ENCODE measurements around the gene NPC1L1.

The NPC1L1 gene

GRCh38 chr7:44470628-44471245 is 70.4 kb downstream of the NPC1L1 start:
- H3K4me3 ChIP-seq (ENCODE audit: low read depth, low read length), result no peak overlapping the region
- TF ChIP-seq, protein P1, sequence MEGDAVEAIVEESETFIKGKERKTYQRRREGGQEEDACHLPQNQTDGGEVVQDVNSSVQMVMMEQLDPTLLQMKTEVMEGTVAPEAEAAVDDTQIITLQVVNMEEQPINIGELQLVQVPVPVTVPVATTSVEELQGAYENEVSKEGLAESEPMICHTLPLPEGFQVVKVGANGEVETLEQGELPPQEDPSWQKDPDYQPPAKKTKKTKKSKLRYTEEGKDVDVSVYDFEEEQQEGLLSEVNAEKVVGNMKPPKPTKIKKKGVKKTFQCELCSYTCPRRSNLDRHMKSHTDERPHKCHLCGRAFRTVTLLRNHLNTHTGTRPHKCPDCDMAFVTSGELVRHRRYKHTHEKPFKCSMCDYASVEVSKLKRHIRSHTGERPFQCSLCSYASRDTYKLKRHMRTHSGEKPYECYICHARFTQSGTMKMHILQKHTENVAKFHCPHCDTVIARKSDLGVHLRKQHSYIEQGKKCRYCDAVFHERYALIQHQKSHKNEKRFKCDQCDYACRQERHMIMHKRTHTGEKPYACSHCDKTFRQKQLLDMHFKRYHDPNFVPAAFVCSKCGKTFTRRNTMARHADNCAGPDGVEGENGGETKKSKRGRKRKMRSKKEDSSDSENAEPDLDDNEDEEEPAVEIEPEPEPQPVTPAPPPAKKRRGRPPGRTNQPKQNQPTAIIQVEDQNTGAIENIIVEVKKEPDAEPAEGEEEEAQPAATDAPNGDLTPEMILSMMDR (IDR thresholded peaks at IDR 0.05; ENCODE audit: control insufficient read depth, extremely low read depth, insufficient read depth), result no peak
- DNase-seq (ENCODE audit: low read depth), result no peak

DNA sequence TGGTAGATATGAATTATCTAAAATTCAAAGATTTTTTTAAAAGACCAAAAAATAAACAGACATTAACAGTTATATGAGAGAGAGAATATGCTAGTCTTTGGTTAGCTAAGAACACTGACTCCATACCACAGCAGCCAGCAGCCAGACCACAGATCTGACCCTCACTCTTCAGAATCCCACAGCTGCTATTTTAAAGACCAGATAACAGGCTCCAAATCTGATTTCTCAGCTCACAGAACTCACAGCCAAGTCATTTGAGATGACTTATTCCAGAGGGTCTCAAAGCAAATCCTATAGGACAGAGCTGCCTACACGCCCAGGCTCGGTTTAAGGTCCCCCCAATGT is 71.0 kb downstream of the NPC1L1 start:
- H3K4me3 ChIP-seq (ENCODE audit: low read depth, low read length), result no peak overlapping the region
- TF ChIP-seq, protein P1 (IDR thresholded peaks at IDR 0.05; ENCODE audit: control insufficient read depth, extremely low read depth, insufficient read depth), result no peak
- no peak for DNase-seq (ENCODE audit: low read depth)

DNA sequence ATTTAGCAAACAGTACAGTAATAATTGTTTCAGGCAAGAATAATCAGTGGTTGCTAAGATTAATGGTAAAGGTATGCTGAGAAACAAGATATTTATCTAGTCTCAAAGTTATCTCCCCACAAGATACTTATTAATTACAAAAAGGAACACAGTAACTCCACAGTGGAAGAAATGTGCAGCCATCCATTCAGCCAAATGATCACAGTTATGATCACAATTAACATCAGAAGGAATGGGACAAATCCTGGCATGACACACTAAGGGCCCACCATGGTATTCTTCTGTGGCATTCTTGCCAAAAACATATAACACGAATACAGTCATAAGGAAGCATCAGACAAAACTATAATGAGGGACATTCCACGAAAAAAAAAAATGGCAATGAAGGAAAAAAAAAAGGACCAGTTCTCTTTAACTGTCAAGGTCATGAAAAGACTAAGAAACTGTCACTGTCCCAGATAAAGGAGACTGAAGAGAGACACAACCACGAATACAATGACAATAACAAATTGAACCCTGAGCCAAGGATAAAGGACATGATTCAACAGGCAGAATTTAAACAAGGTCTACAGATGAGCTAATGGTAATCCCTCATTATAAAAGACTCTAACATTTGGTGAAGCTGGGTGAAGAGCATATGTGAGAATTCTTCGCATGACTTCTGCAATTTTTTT is 71.5 kb downstream of the NPC1L1 start:
- no peak for DNase-seq (ENCODE audit: low read depth)
- TF ChIP-seq, protein P1 (IDR thresholded peaks at IDR 0.05; ENCODE audit: control insufficient read depth, extremely low read depth, insufficient read depth), result no peak
- H3K4me3 ChIP-seq (ENCODE audit: low read depth, low read length), result no peak overlapping the region

- TF ChIP-seq, protein P1 (IDR thresholded peaks at IDR 0.05; ENCODE audit: control insufficient read depth, extremely low read depth, insufficient read depth), result no peak
- no peak overlapping the region for H3K4me3 ChIP-seq (ENCODE audit: low read depth, low read length)
- DNase-seq (ENCODE audit: low read depth), result no peak
Observed at GRCh38 chr7:44467217-44467548, 73.9 kb downstream of the NPC1L1 start.

GRCh38 chr7:44466300-44467216 is 74.6 kb downstream of the NPC1L1 start:
- TF ChIP-seq, protein P1 (IDR thresholded peaks at IDR 0.05; ENCODE audit: control insufficient read depth, extremely low read depth, insufficient read depth), result no peak
- DNase-seq (ENCODE audit: low read depth), result no peak
- no peak overlapping the region for H3K4me3 ChIP-seq (ENCODE audit: low read depth, low read length)

- TF ChIP-seq, protein P1 (IDR thresholded peaks at IDR 0.05; ENCODE audit: control insufficient read depth, extremely low read depth, insufficient read depth), result no peak
- no peak for DNase-seq (ENCODE audit: low read depth)
Observed at GRCh38 chr7:44465490-44465889, 75.6 kb downstream of the NPC1L1 start.

More at GRCh38 chr7:44465490-44465889, 75.6 kb downstream of the NPC1L1 start:
- H3K4me3 ChIP-seq (ENCODE audit: low read depth, low read length), result no peak overlapping the region

Data from LNCaP clone FGC (cell line).